Neural crest cell (in vitro differentiated cells): ENCODE data around the gene NGEF. TPM values are rescaled to one million over a fixed set of nuclear protein-coding genes. Genes with fewer than 3 reads are reported as not detected.

Source experiments
- DNase-seq: peaks from one replicate; pipeline ENCODE4 v3.0.0; 2021; ENCODE audit warnings: low read depth, mixed read lengths, low spot score
- H3K27ac Mint-ChIP-seq: one replicate; pipeline ENCODE4 v1.8.0; 2021; ENCODE audit warnings: mild to moderate bottlenecking, mixed read lengths; ENCODE audit not compliant: unreplicated experiment
- H3K27me3 Mint-ChIP-seq: 2 replicates; pipeline ENCODE4 v1.8.0; 2021; ENCODE audit warnings: low read depth, mild to moderate bottlenecking, mixed read lengths
- H3K36me3 Mint-ChIP-seq: 2 replicates; pipeline ENCODE4 v1.8.0; 2021; ENCODE audit warnings: low read depth, mild to moderate bottlenecking, mixed read lengths
- H3K4me1 Mint-ChIP-seq: 2 replicates; pipeline ENCODE4 v1.8.0; 2021; ENCODE audit warnings: mixed read lengths
- H3K4me3 Mint-ChIP-seq: one replicate; pipeline ENCODE4 v1.8.0; 2021; ENCODE audit warnings: mild to moderate bottlenecking, mixed read lengths
- H3K9me3 Mint-ChIP-seq: 2 replicates; pipeline ENCODE4 v1.8.0; 2021; ENCODE audit warnings: mixed read lengths
- CTCF ChIP-seq: fragments of 200-600 bp; sonication (generic); conservative IDR thresholded peaks from 2 replicates; pipeline ENCODE4 v1.5.0; 2021; ENCODE audit warnings: antibody characterized with exemption, mild to moderate bottlenecking
- total RNA-seq: library from RNA; stranded (reverse); gene quantifications from 2 replicates; pipeline ENCODE4 v1.2.1, GENCODE V29; 2021

NGEF gene
- total RNA-seq, 1 donor from 2014 or later, result 0.96 TPM

DNA sequence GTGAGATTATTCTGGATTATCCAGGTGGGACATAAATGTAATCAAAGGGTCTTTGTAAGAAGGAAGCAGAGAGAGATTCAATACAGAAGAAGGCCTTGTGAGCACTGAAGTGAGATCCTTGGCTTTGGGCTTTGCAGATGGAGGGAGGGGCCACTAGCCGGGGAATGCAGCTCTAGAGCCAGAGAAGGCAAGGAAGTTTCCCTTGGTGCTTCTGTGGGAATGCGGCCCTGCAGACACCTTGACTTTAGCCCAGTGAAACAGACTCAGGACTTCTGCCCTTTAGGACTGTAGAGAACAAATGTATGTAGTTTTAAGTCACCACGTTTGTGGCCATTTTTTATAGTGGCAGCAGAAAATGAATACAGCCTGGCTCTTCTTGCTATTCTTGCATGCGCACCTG lies 27.5 kb upstream of the NGEF start:
- H3K4me3 Mint-ChIP-seq, result no peak overlapping the region
- TF ChIP-seq CTCF, result no peak
- DNase-seq, result no peak
- no peaks in the 10 kb centered on the region for H3K27me3 Mint-ChIP-seq
- H3K4me1 Mint-ChIP-seq, result no peaks in the 10 kb centered on the region
- H3K27ac Mint-ChIP-seq, result no peak overlapping the region
- no peaks in the 10 kb centered on the region for H3K36me3 Mint-ChIP-seq
- no peaks in the 10 kb centered on the region for H3K9me3 Mint-ChIP-seq

GRCh38 chr2:233039846-233040530 lies 26.9 kb upstream of the NGEF start:
- no peak for TF ChIP-seq CTCF
- Mint-ChIP-seq H3K4me3 (no peak overlapping the region), H3K36me3 (no peaks in the 10 kb centered on the region), H3K27me3 (no peaks in the 10 kb centered on the region), H3K4me1 (no peaks in the 10 kb centered on the region), H3K9me3 (no peaks in the 10 kb centered on the region), H3K27ac (no peak overlapping the region)
- DNase-seq, result no peak

DNA sequence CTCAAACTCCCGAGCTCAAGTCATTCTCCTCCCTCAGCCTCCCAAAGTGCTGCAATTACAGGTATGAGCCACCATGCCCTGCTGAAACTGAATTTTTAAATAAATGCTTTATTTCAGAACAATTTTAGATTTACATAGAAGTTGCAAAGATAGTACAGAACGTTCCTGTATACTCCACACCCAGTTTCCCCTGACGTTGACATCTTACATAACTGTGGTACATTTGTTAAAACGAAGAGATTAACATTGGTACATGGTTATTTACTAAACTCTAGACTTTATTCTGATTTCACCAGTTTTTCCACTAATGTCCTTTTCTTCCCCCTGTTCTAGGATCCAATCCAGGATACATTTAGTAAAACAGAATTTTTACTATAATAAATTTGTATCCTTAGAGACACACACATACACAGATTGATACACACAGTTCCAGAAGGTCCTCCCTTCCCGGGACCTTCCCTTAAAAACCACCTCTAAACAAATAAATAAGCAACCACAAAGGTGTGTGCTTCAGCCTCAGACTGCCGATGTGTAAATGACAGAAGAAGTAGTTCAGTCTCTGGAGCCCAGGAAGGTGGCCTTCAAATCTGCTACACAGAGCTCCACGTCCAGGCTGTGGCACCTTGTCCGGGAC lies 26.3 kb upstream of the NGEF start:
- H3K4me1 Mint-ChIP-seq, result no peaks in the 10 kb centered on the region
- H3K4me3 Mint-ChIP-seq, result no peak overlapping the region
- no peaks in the 10 kb centered on the region for H3K27me3 Mint-ChIP-seq
- H3K36me3 Mint-ChIP-seq, result no peaks in the 10 kb centered on the region
- no peaks in the 10 kb centered on the region for H3K9me3 Mint-ChIP-seq
- TF ChIP-seq CTCF, result no peak
- DNase-seq, result no peak
- H3K27ac Mint-ChIP-seq, result no peak overlapping the region

GRCh38 chr2:233037078-233037477 lies 24.0 kb upstream of the NGEF start:
- H3K9me3 Mint-ChIP-seq, result no peaks in the 10 kb centered on the region

DNA sequence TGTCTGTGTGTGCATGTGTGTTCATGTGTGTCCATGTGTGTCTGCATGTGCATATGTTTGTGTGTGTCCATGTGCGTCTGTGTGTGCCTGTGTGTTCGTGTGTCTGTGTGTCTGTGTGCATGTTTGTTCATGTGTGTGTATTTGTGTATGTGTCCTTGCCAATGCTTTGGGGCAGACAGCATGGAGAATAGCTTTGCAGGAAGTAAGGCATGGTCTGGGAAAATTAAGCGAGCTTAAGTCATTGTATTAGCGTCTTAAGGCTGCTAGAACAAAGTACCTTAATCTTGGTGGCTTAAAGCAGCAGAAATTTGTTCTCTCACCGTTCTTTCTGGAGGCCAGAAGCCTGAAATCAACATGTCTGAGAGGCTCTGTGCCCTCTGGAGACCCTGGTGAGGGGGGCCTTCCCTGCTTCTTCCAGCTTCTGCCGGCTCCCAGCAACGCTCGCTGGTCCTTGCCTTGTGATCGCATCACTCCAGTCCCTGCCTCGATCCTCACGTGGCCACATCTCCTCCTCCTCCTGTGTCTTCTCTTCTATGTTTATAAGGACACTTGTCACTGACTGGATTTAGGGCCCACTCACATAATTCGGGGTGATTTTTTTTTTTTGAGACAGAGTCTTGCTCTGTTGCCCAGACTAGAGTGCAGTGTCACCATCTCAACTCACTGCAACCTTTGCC lies 23.2 kb upstream of the NGEF start:
- peaks cover 13% of the 10 kb centered on the region for H3K4me1 Mint-ChIP-seq
- no peak overlapping the region for H3K27ac Mint-ChIP-seq
- no peak for DNase-seq
- no peaks in the 10 kb centered on the region for H3K27me3 Mint-ChIP-seq
- TF ChIP-seq CTCF, result no peak
- H3K36me3 Mint-ChIP-seq, result no peaks in the 10 kb centered on the region
- no peak overlapping the region for H3K4me3 Mint-ChIP-seq
- no peaks in the 10 kb centered on the region for H3K9me3 Mint-ChIP-seq

More at GRCh38 chr2:233037078-233037477, 24.0 kb upstream of the NGEF start:
- DNase-seq, result no peak
- Mint-ChIP-seq H3K4me3 (no peak overlapping the region), H3K36me3 (no peaks in the 10 kb centered on the region), H3K4me1 (peaks cover 6% of the 10 kb centered on the region), H3K27ac (no peak overlapping the region), H3K27me3 (no peaks in the 10 kb centered on the region)
- TF ChIP-seq CTCF, result no peak
